ENCODE measurements around the gene CFAP52. TPM values are rescaled to one million over a fixed set of nuclear protein-coding genes. Genes with fewer than 3 reads are reported as not detected.
A peak's percentile ranks its signal among the peaks of the same experiment; 100 is the strongest.

CFAP52 gene
- total RNA-seq, 1 experiment from 2014 or later: not detected

GRCh38 chr17:9644910-9645751 is 68.7 kb downstream of the CFAP52 start, which contains the start of gene USP43 (continued):
- TF ChIP-seq STAT6 (CRISPR knock-in tag; conservative IDR thresholded peaks at IDR 0.05; ENCODE audit: low read depth) (no peak), GABPB1 (CRISPR knock-in tag; IDR thresholded peaks at IDR 0.05) (0 out of 2 replicates have a peak, but pooled peaks have one; percentile 6), CBFB (CRISPR knock-in tag; IDR thresholded peaks at IDR 0.05; ENCODE audit: low read depth) (no peak), KAT7 (CRISPR knock-in tag; IDR thresholded peaks at IDR 0.05; ENCODE audit: borderline replicate concordance) (0 out of 2 replicates have a peak, but pooled peaks have one; percentile 16), ZNF121 (CRISPR knock-in tag; IDR thresholded peaks at IDR 0.05) (no peak), TEAD1 (CRISPR knock-in tag; IDR thresholded peaks at IDR 0.05) (no peak), ZBTB43 (CRISPR knock-in tag; IDR thresholded peaks at IDR 0.05) (no peak), AR (CRISPR knock-in tag; IDR thresholded peaks at IDR 0.05) (no peak)
- TF ChIP-seq, protein P1, sequence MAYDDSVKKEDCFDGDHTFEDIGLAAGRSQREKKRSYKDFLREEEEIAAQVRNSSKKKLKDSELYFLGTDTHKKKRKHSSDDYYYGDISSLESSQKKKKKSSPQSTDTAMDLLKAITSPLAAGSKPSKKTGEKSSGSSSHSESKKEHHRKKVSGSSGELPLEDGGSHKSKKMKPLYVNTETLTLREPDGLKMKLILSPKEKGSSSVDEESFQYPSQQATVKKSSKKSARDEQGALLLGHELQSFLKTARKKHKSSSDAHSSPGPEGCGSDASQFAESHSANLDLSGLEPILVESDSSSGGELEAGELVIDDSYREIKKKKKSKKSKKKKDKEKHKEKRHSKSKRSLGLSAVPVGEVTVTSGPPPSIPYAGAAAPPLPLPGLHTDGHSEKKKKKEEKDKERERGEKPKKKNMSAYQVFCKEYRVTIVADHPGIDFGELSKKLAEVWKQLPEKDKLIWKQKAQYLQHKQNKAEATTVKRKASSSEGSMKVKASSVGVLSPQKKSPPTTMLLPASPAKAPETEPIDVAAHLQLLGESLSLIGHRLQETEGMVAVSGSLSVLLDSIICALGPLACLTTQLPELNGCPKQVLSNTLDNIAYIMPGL (CRISPR knock-in tag; IDR thresholded peaks at IDR 0.05): peak; percentile 61
- TF ChIP-seq, protein P2, sequence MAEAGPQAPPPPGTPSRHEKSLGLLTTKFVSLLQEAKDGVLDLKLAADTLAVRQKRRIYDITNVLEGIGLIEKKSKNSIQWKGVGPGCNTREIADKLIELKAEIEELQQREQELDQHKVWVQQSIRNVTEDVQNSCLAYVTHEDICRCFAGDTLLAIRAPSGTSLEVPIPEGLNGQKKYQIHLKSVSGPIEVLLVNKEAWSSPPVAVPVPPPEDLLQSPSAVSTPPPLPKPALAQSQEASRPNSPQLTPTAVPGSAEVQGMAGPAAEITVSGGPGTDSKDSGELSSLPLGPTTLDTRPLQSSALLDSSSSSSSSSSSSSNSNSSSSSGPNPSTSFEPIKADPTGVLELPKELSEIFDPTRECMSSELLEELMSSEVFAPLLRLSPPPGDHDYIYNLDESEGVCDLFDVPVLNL (CRISPR knock-in tag; IDR thresholded peaks at IDR 0.05; ENCODE audit: borderline replicate concordance, low read depth): no peak

DNA sequence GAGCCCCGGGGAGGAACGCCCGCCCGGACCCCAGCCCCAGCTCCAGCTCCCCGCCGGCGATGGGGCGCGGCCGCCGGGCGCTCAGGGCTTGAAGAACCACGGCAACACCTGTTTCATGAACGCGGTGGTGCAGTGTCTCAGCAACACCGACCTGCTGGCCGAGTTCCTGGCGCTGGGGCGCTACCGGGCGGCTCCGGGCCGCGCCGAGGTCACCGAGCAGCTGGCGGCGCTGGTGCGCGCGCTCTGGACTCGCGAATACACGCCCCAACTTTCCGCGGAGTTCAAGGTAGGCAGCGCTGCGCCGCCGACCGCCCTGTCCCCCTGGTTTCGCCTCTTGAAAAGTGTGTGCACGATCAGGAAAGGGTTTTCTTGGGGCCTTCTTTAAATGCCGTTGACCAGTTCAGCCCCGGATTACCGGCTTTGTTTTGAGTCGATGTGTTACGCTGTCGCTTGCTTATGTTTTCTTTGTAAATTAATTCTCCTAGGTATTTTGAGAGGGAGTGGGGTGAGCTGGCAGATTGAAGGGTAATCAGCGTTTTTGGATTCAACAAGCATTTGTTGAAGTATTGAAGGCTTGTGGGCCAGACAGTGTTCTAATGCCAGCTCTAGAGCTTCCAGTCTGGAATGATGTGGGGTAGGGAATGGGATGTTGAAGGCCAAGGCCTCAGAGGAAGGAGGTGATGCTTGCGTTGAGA is 69.6 kb downstream of the CFAP52 start:
- H3K27me3 Mint-ChIP-seq (ENCODE audit: low read depth): peaks cover 12% of the 10 kb centered on the region
- ChIA-PET CTCF (interaction anchor here (1.1 to 2.5 kb wide), 5 partner anchors 9 to 99 kb away, joined by 4 to 21 read pairs (median 7); partner anchors contain the start of genes CFAP52 and STX8), POLR2A (interaction anchor here (0.7 to 1.1 kb wide), 3 partner anchors 13 to 69 kb away, joined by 3 to 5 read pairs (median 4); no protein-coding TSS in a partner anchor)
- no peaks in the 10 kb centered on the region for H3K9me3 Mint-ChIP-seq
- H3K36me3 Mint-ChIP-seq: no peaks in the 10 kb centered on the region
- TF ChIP-seq, protein P3, sequence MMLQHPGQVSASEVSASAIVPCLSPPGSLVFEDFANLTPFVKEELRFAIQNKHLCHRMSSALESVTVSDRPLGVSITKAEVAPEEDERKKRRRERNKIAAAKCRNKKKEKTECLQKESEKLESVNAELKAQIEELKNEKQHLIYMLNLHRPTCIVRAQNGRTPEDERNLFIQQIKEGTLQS (CRISPR knock-in tag; conservative IDR thresholded peaks at IDR 0.05): no peak
- peak; percentile 75; the same call in 1 of the 2 replicates for TF ChIP-seq RELA (CRISPR knock-in tag; IDR thresholded peaks at IDR 0.05; ENCODE audit: borderline replicate concordance)
- no peak for TF ChIP-seq RORB (CRISPR knock-in tag; IDR thresholded peaks at IDR 0.05)
- 0 out of 2 replicates have a peak, but pooled peaks have one; percentile 17 for TF ChIP-seq KAT7 (CRISPR knock-in tag; IDR thresholded peaks at IDR 0.05; ENCODE audit: borderline replicate concordance)
- TF ChIP-seq NR3C1 (CRISPR knock-in tag; conservative IDR thresholded peaks at IDR 0.05; ENCODE audit: low read depth): no peak
- no peak for TF ChIP-seq MYBL2 (CRISPR knock-in tag; IDR thresholded peaks at IDR 0.05)
- TF ChIP-seq ZNF121 (CRISPR knock-in tag; IDR thresholded peaks at IDR 0.05): no peak
- H3K4me1 Mint-ChIP-seq: peaks cover 41% of the 10 kb centered on the region
- peak; percentile 33 for ATAC-seq
- peak overlapping the region; percentile 93 for H3K4me3 Mint-ChIP-seq
- H3K27ac Mint-ChIP-seq: peak overlapping the region; percentile 83
- peak; percentile 74 for DNase-seq (ENCODE audit: low spot score)

All from WTC11 (cell line).